ENCODE measurements around the gene HOXD4.

Gene HOXD4

DNA sequence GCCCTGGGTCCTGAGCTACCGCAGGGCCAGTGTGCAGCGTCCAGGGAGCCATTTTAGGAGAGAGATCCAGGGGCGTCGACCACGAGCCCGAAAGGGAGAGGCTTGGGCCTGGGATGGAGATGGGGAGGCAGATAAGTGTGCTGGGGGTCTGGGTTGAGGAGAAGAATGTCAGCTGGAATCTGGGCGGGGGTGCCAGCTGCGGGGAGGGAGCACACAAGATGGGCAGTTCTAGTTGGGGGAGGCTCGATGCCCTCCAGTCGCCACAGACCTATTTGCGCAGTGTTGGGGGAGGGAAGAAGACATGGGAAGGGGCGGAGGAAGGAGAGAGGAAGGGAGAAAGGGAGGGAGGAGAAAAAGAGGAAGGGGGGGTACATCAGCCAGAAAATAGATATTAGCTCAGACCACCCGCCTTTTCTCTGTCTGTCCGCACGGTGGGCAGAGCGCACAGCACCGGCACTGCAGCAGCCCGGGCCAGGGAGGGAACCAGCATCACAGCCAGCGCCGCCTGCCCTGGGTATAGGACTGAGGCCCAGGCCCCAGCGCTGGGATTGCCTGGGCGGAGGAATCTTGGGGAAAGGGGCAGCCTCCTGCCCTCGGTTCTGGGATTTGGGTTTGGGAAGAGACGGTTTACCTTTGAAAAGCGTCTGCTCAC, 46.1 kb upstream of the HOXD4 start:
- TF ChIP-seq, protein P1, sequence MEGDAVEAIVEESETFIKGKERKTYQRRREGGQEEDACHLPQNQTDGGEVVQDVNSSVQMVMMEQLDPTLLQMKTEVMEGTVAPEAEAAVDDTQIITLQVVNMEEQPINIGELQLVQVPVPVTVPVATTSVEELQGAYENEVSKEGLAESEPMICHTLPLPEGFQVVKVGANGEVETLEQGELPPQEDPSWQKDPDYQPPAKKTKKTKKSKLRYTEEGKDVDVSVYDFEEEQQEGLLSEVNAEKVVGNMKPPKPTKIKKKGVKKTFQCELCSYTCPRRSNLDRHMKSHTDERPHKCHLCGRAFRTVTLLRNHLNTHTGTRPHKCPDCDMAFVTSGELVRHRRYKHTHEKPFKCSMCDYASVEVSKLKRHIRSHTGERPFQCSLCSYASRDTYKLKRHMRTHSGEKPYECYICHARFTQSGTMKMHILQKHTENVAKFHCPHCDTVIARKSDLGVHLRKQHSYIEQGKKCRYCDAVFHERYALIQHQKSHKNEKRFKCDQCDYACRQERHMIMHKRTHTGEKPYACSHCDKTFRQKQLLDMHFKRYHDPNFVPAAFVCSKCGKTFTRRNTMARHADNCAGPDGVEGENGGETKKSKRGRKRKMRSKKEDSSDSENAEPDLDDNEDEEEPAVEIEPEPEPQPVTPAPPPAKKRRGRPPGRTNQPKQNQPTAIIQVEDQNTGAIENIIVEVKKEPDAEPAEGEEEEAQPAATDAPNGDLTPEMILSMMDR (IDR thresholded peaks at IDR 0.05; ENCODE audit: borderline replicate concordance, insufficient read depth, low read depth, low read length) = no peak
- H3K4me3 ChIP-seq (ENCODE audit: low read depth, low read length) = no peak overlapping the region

DNA sequence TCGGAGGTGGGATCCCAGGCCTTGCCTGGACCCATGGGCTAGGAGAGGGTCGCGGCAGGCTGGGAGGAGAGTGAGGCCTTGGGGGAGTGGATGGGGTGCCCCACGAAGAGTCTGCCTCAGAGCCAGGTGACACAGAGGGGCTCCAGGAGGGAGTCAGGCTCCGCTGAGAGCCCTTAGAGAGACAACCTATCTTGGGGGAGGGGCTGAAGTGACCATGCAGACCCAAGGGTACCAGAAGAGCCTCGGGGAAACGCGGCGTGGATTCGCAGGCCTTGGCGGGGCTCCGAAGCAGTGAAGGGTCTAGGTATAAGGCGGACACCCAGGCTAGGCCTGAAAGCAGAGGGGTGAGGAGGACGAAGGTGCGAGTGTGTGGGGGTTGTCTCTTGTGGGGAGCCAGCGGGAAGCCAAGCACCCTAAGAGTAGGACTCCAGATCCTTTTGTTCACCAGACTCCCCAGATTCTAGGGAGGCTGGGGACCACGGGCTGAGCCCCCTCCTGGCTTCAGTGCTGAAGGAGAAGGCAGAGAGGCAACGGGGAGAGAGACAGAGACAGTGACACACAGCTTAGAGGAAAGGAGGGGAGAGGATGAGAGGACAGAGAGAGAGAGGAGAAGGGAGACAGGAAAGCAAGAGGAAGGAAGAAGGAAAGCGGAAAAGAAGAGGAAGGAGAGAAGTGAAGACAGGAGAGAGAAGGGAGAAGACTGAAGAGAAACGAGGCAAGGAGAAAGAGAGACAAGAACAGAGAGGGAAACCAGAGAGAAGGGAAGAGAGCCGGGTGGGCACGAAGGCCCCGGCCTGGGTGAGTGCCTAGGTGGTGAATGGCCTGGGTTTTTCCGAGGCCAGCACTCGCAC, 45.4 kb upstream of the HOXD4 start:
- H3K4me3 ChIP-seq (ENCODE audit: low read depth, low read length) = no peak overlapping the region

DNA sequence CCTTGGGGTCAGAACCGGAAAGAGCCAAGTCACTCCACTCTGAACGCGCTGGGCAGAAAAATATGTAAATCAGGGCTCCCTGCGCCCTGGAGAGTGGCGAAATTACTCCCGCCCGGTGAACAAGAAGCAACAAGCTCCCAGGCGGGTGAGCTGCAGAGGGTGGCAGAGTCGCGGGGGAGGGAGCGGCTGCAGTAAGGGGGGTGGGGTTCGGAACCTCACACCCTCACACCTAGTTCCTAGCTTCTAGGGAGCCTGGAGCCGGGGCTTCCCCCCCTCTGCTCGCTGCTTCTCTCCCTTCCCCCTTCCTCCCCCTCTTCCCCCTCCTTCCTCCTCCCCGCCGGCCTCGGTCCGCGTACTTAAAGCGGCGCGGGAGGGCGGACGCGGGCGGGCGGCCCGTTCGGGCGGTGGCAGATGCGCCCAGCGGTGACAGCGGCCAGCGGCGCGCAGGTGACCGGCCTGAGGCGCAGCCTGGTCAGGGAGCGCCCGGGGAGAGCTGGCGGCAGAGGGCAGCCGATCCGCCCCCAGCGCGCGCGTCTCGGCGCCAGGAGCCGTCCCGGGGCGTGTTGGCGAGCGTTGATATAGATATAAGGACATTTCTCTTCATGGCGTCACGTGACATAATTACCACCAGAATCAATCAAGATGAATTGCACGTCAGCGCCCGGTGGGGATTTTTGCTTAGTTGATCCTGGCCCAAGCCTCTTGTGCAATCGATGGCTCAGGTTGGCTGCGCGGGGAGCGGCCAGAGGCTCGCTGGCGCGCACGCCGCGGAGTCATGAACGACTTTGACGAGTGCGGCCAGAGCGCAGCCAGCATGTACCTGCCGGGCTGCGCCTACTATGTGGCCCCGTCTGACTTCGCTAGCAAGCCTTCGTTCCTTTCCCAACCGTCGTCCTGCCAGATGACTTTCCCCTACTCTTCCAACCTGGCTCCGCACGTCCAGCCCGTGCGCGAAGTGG, 44.5 kb upstream of the HOXD4 start, which contains the start of gene HOXD11:
TSS of gene HOXD11 (plus strand) at position 700 of the 959 bp plus-strand sequence. CDS start at position 776, 76 bp downstream.
- H3K4me3 ChIP-seq (ENCODE audit: low read depth, low read length) = peak within 1 kb of the TSS; percentile 26
- TF ChIP-seq, protein P1 (IDR thresholded peaks at IDR 0.05; ENCODE audit: borderline replicate concordance, insufficient read depth, low read depth, low read length) = no peak

More for the DNA sequence above, 45.4 kb upstream of the HOXD4 start:
- TF ChIP-seq, protein P1 (IDR thresholded peaks at IDR 0.05; ENCODE audit: borderline replicate concordance, insufficient read depth, low read depth, low read length) = no peak

GRCh38 chr2:176107731-176108181, 43.6 kb upstream of the HOXD4 start:
- TF ChIP-seq, protein P1 (IDR thresholded peaks at IDR 0.05; ENCODE audit: borderline replicate concordance, insufficient read depth, low read depth, low read length) = no peak
- no peak overlapping the region for H3K4me3 ChIP-seq (ENCODE audit: low read depth, low read length)

- H3K4me3 ChIP-seq (ENCODE audit: low read depth, low read length) = no peak overlapping the region
- TF ChIP-seq, protein P1 (IDR thresholded peaks at IDR 0.05; ENCODE audit: borderline replicate concordance, insufficient read depth, low read depth, low read length) = no peak
Measured at GRCh38 chr2:176109192-176109901, 42.0 kb upstream of the HOXD4 start.

DNA sequence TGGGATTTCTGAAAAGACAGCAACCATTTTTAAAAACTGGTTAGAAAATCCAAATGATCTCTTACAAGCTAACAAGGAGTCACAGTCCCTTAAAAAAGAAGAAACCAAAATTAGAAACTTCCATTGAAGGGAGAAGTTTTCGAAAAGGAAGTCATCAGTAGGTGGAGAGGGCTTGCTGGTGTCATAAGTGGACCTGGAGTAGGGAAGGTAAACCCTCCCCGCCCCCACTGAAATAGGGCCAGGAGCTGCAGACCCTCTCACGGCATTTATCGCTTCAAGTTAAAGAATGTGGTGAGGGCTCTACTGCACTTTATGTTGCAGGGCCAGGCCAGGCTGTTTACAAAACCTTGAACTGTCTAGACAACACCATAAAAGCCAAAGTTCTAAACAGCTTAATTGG, 41.4 kb upstream of the HOXD4 start:
- TF ChIP-seq, protein P1 (IDR thresholded peaks at IDR 0.05; ENCODE audit: borderline replicate concordance, insufficient read depth, low read depth, low read length) = no peak
- H3K4me3 ChIP-seq (ENCODE audit: low read depth, low read length) = no peak overlapping the region

Measured in GM12875 (cell line).